Jurkat, Clone E6-1 (cell line): ENCODE measurements around the gene IL1RAPL2.

Experiments
- DNase-seq: peaks from one replicate; pipeline ENCODE4 v3.0.0-alpha.2; 2011; ENCODE audit warnings: low read depth, low spot score
- H3K4me3 ChIP-seq: 2 replicates; pipeline ENCODE4 v1.5.1; 2011; ENCODE audit warnings: mild to moderate bottlenecking, low read length, control low read depth, moderate library complexity

The IL1RAPL2 gene

DNA sequence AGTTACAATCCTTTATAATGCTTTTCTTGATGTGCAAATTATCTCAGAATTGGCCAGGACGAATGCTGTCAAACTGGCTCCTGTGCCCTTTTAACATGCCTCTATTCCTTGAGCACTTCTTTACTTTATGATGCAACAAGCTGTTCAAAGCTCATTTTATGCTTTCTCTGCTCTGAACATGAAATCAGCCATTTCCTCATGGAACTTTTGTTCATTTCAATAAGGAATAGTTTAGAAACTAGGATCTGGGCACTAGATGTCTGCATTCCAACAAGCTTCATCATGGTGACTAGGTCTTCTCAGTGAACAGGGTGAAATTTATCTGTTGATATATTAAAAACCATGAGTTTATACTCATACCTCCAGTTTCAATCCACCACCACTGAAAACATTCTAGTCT, 741.8 kb downstream of the IL1RAPL2 start:
- no peak for DNase-seq
- H3K4me3 ChIP-seq = no peak overlapping the region

DNA sequence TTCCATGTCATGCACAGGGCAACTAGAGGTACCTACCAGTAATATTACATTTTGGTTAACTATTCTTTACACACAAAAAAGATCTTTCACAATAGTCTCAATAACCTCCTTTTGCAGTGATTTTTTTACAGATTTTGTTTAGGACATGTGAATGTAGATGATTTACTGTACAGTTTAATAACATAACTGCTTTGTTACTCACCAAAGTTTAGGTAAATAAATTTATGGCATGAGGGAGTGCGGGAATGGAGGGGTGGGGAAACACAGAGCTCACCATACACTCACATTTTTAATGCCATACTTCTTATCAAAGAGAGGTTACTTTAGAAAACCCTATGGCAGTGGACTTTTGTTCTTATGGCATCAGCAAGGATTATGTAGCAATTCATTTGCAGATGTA, 747.6 kb downstream of the IL1RAPL2 start:
- H3K4me3 ChIP-seq = no peak overlapping the region
- DNase-seq = no peak

DNA sequence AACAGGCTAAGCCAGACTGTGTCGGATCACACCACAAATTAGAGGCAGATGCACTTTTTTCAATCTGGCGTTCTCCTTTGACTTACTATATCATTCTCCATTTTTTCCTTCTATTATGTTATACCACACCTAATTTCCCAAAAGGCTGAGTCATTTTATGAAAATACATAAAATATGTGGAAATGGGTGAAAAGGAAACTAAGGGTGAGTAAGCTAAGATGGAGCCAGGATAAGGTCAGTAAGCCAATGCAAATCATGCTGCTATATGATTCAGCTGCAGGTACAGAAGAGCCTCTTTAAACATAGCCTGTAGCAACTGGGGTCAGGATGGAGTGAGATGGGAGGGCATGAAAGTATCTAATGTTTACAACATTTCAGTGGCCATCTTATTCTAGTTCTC, 748.5 kb downstream of the IL1RAPL2 start:
- no peak overlapping the region for H3K4me3 ChIP-seq

DNA sequence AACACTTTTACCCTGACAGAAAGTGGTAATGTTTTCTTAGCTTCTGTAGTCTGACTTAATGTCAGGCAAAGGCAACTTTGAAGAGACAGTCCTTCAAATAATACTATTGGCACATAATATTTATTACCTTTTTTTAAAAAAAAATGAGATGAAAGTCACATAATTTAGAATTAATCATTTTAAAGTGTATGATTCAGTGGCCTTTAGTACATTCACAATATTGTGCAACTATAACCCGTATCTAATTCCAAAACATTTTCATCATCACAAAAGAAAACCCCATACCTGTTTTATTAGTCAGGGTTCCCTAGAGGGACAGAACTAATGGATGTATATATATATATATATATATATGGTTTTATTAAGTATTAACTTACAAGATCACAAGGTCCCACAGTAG, 749.2 kb downstream of the IL1RAPL2 start:
- H3K4me3 ChIP-seq = no peak overlapping the region
- no peak for DNase-seq

More for the DNA sequence above, 748.5 kb downstream of the IL1RAPL2 start:
- no peak for DNase-seq

DNA sequence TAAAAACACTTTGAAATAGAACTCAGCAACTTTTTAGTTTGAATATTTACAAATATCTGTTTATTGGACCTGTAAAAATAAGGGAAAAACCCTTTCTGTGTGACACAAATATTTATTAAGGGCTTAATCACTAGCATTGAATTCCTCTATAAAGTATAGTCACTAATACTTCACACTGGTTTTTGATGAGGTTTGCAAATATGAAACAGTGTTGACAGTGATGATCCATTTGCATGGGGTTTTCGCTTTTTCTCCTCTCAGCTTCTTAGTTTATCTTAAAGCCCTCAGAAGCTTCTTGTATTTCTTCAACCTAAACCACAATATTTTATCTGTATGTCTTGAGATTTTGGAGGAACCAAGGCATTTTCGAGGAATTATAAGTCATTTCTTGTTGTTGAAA, 751.1 kb downstream of the IL1RAPL2 start:
- no peak overlapping the region for H3K4me3 ChIP-seq
- DNase-seq = no peak

DNA sequence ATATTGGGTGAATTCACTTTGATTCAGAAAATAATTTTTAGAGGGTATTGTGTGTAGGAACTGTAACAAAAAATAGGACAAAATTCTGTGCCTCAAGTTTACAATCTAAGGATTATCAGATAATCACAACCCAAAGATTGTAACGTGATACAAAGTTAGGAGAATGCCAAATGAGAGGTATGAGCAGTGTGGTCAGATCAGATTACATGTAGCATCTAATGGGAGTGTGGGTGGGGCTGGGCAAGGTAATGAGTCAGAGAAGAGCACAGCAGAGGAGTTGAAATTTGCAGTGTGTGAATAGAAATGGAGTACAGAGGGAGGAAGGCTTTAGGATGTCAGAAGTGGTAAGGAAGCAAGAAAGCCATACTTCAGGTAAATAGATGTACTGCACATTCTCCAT, 757.9 kb downstream of the IL1RAPL2 start:
- DNase-seq = no peak

DNA sequence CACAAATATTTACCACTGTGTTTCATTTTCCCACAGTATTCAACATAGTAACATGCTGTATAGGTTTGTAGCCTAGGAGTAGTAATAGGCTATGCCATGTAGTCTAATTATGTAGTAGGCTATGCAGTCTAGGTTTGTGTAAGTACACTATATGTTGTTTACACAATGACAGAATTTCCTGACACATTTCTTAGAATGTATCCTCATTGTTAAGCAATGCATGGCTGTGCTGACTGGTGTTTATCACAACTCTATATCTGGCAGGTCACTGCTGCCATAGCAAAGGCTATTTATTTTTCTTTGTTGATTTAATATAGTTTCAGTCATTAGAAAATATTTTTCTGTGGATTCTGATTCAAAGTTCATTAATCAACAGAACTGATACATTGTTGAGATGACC, 762.8 kb downstream of the IL1RAPL2 start:
- no peak for DNase-seq
- no peak overlapping the region for H3K4me3 ChIP-seq

More for the DNA sequence above, 757.9 kb downstream of the IL1RAPL2 start:
- H3K4me3 ChIP-seq = no peak overlapping the region

DNA sequence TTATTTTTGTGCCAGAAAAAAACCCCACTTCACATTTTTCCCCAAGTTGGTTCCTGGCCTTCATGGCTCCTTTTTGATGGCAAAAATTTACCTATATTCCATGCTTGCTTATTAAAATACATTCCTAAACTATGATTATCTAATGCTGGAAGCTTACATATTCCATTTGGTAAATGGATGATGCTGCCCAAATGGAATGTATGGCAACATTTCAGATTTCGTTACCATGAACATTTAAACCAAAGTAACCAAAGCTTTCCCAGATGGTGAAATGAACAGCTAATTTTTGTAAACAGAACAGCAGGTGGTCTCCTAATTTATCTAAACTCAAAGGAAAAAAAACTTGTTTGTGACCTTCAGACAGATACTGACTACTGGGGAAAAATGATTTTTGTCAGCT, 765.2 kb downstream of the IL1RAPL2 start:
- no peak overlapping the region for H3K4me3 ChIP-seq
- DNase-seq = no peak

DNA sequence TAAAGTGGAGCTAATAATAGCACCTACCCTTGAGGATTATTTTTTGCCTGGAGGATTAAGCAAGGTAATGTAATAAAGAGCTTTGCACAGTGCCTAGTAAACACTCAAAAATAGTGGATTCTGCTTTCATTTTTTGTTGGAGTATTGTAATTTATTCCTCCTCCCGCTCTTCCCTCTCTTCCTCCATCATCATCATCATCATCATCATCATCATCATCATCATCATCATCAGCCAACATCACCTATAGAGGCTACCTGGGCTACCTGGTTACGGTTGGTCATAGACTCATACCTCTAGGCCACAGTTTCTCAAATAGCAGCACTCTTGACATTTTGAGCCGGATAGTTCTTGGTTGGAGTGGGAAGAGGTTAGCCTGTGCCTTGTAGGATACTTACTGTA, 781.4 kb downstream of the IL1RAPL2 start:
- no peak for DNase-seq
- H3K4me3 ChIP-seq = no peak overlapping the region

DNA sequence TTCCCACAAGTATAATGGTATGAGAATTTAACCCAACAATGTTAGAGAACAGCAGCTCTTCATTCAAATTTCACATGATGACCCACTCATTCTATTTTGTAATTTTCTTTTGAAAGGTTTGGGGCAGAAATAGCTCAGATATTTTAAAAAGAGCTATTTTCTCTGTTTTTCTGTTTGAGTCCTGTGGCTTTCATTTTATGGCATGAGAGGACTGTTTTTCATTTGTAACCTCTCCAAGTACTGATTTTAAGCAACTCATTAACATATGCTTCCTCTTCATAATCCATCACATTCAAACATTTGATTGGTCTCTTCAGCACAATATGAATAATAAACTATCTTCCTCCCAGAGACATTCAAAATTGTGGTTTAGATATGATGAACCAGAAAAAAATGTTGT, 783.5 kb downstream of the IL1RAPL2 start:
- H3K4me3 ChIP-seq = no peak overlapping the region
- no peak for DNase-seq

DNA sequence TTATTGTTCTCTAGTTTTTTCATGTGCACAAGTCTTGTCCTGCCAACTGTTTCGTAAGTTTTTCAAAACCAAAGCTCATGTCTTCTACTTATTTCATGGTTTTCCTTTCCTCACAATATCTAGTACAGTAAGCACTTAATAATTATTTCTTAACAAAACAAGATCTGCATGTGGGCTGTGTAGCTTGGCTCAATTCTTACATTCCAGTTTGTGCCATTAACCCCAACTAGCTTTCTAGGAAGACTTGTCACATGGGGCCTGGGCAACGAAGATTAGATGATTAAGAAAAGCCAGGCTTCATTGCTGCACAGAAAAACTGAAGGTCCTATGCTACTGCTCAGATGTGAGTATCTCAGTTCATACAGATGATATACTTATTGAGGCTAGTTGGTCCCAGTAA, 809.8 kb downstream of the IL1RAPL2 start:
- DNase-seq = no peak
- no peak overlapping the region for H3K4me3 ChIP-seq

DNA sequence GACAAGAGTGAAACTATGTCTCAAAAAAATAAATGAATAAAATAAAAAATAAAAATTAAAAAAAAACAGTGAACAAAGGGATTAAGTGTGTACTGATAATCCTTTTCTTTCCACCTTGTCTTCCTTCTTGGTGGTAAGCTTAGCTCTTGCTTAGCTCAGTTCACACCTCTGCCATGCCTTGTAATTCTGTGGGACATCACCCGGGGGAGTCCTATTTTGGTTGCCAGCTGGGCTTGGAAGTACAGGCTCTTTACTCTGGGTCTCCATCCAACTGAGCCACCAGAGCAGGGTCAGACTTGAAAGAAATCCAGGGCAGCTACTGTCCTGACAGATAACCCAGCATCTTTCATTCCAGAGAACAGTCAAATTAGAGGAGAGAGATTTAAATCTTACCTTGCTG, 858.7 kb downstream of the IL1RAPL2 start:
- H3K4me3 ChIP-seq = no peak overlapping the region
- no peak for DNase-seq

DNA sequence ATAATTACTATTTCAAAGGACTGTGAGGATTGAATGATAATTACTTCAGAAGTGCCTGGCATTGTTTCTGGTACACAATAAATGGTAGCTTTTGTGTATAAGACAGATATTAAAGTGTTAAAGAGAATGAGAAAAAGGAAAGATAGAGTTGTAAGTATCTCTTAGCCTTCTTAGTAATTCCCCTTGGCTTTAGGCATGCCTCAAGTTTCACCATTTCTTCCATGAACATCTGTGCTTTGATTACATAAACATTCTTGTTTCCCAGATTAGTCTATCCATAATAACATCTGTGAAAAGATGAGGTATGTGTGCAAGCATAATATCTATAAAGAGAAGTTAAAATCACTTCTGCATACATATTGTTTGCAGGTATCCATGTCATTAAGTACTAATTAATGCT, 885.4 kb downstream of the IL1RAPL2 start:
- no peak overlapping the region for H3K4me3 ChIP-seq
- DNase-seq = no peak

DNA sequence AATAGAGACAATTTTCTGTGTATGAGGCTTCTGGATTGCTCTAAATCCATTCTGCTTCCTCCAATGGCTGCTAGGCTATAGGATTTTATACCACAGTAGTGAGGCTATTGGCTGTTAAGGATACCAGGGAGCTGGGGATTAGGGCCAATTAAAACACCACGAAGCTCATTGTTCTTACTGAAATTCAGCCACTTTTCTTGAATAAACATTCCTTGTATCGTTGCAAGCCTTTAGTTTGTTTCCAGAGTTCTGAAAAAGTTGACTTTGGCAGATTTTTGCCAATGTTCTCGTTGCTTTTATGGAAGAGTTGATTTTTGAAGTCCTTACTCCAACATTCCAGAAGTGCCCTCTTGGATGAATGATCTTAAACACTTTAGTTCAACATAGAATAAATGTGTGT, 892.8 kb downstream of the IL1RAPL2 start:
- no peak for DNase-seq
- no peak overlapping the region for H3K4me3 ChIP-seq

DNA sequence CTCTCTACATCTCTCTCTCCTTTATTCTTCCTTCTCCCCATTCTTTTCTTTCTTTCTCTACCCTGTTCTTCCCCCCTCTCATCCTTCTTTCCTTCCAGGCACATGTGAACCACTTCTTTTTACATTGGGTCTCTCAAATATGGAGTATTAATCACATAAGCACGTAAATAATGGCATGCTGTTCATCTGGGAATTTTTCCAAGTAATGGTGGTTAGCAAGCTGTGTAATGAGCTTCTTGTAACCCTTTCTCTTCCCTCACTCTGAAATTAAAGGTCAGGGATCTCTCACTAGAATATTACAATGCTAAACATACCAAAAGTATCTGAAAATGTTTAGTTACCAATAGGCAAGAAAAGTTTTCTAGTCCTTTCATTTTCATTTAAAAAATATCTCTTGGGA, 894.4 kb downstream of the IL1RAPL2 start:
- DNase-seq = no peak

DNA sequence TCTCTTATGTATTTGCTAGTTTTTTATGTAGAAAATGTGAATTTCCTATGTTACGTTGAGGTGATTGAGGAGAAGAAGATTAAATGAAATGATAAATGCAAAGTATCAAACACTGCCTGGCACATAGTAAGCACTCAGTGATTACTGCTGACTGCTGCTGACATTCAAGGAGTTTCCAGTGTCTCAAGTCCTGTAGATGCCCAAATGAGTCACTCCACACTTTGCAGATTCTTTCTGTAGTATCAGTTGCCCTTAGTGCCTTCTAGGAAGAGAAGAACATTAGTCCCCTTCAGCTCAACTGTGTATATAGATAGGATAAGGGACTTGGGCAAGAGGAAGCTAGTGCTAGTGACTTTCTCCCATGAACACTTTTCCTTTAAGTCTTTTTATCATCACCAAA, 895.0 kb downstream of the IL1RAPL2 start:
- DNase-seq = no peak
- H3K4me3 ChIP-seq = no peak overlapping the region

More for the DNA sequence above, 894.4 kb downstream of the IL1RAPL2 start:
- H3K4me3 ChIP-seq = no peak overlapping the region

DNA sequence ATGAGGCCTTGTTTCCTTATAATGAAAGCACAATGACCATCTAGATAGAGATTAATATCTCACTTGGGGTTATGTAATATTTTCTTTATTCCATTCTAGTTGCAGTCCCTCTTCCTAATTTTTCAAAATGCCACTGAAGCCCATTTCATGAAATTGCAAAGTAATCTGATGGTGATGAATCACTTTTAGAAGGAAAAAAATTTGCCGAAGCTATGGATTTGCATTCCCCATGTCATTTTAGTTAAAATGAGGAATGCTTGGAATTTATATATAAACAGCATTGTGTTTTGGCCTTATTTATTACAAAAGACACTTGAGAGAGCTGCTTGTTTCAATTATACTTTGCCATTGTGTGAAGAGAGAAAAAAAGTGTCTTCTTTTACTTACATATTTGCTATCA, 896.2 kb downstream of the IL1RAPL2 start:
- no peak for DNase-seq

DNA sequence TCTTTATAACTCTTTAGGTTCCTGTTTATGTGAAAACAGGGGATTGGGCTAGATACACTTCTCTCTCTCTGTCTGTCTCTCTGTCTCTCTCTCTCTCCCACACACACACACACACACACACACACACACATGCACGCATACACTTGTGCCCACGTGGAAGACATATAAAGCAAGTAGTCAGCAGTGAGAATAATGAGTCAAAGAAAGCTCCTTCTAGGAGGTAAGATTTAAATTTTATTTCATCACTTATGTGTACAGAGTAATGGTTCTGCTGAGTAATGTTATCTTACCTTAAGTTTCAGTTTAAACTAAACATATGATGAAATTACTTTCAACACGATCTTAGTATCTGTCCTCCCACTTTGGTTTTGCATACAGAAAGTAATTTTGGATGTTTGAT, 897.5 kb downstream of the IL1RAPL2 start:
- no peak overlapping the region for H3K4me3 ChIP-seq
- DNase-seq = no peak

More for the DNA sequence above, 896.2 kb downstream of the IL1RAPL2 start:
- H3K4me3 ChIP-seq = no peak overlapping the region

DNA sequence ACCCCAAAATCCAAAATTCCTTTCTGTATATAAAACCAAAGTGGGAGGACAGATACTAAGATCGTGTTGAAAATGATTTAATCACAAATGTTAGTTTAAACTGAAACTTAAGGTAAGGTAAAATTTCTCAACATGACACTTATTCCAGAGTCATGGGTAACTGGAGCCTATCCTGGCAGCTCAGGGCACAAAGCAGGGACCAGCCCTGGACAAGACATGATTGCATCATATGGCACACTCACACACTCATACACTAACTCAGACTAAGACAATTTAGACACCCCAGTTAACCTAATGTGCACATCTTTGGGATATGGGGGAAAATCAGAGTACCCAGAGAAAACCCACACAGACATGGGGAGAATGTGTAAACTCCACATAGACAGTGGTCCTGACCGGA, 898.6 kb downstream of the IL1RAPL2 start:
- no peak overlapping the region for H3K4me3 ChIP-seq

DNA sequence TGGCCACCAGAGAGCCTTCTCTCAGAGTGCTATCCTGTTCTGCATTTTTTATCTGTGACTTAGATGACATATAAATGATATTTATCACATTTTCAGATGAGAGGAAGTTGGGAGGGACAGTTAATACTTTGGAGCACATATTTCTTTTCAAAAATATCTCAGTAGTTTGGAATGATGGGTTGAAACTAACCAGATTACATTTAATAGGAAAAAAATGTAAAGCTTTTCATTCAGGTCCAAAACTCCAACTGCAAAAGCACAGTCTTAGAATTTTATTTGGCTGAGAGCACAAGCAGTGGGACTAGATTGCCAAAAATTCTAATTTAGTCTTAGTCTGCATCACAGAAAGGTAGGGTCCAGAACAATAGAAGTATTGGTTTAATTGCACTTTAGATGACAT, 902.7 kb downstream of the IL1RAPL2 start:
- H3K4me3 ChIP-seq = no peak overlapping the region
- DNase-seq = no peak

More for the DNA sequence above, 898.6 kb downstream of the IL1RAPL2 start:
- DNase-seq = no peak

DNA sequence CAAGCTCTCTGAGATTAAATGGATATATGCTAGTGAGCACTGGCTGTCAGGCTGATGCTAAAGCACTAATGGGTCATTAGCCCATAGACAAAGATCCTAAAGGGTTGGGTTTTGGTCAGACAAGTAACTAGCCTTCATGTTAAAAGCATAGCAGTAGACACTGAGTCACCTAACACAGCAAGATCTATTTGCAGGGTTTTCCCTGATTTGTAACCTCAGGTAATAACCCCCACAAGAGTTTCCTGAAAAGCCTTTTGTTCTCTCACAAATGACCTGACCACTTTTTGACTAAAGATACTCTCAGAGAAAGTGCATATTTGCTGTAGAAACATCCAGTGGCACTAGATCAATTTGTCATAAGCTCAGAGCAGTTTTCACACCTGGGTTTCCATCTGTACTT, 905.6 kb downstream of the IL1RAPL2 start:
- no peak overlapping the region for H3K4me3 ChIP-seq
- DNase-seq = no peak

DNA sequence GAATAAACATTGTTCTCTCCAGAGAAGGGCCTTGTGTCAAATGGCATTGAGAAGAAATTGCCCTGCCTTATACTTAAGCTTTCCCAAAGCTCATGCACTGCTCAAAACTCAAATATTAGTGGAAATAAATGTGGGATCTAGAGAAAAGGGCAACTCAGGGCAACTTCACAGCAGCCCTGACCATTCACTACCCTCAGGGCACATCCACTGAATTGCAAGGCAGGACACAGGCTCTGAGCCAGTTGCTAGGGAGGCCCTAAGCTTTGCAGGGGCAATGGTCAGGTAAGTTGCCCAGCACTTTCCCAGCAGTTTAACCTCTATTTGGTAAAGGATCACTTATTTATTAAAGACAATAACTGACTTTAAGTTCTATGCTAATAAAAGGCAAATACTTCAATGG, 909.8 kb downstream of the IL1RAPL2 start:
- no peak overlapping the region for H3K4me3 ChIP-seq
- DNase-seq = no peak
